ENCODE measurements around the gene RRBP1.
A peak's percentile ranks its signal among the peaks of the same experiment; 100 is the strongest.

The RRBP1 gene

DNA sequence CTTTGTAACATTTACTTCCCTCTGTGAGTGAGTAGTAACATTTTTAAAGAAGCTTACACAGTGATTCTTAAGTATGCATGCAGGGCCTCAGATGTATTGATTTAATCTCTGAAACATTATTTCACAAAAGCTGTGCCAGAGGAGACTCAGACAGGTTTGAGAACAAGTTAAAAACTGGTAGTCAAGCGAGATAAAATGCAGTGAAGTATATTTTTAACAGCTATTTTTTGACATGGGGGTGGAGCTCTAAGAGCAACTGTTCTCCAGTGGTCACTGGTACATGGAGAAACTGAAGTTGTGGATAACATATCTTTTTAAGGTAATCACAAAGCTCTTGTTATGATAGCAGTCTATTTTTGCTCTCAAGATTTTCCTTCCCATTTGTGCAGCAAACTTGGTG lies 91.8 kb downstream of the RRBP1 start:
- no peaks in the 10 kb centered on the region for H3K9me3 Mint-ChIP-seq
- H3K27ac Mint-ChIP-seq = peak overlapping the region; percentile 65 to 76 (median 75)
- TF ChIP-seq, protein P1, sequence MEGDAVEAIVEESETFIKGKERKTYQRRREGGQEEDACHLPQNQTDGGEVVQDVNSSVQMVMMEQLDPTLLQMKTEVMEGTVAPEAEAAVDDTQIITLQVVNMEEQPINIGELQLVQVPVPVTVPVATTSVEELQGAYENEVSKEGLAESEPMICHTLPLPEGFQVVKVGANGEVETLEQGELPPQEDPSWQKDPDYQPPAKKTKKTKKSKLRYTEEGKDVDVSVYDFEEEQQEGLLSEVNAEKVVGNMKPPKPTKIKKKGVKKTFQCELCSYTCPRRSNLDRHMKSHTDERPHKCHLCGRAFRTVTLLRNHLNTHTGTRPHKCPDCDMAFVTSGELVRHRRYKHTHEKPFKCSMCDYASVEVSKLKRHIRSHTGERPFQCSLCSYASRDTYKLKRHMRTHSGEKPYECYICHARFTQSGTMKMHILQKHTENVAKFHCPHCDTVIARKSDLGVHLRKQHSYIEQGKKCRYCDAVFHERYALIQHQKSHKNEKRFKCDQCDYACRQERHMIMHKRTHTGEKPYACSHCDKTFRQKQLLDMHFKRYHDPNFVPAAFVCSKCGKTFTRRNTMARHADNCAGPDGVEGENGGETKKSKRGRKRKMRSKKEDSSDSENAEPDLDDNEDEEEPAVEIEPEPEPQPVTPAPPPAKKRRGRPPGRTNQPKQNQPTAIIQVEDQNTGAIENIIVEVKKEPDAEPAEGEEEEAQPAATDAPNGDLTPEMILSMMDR (IDR thresholded peaks at IDR 0.05; ENCODE audit: unreplicated experiment in 3 of 3) = no peak
- peaks cover 15% of the 10 kb centered on the region for H3K36me3 Mint-ChIP-seq (ENCODE audit: low read depth)
- peaks cover 40% of the 10 kb centered on the region for H3K4me1 Mint-ChIP-seq
- H3K27me3 Mint-ChIP-seq (ENCODE audit: low read depth) = no peaks in the 10 kb centered on the region
- H3K4me3 Mint-ChIP-seq = no peak overlapping the region

DNA sequence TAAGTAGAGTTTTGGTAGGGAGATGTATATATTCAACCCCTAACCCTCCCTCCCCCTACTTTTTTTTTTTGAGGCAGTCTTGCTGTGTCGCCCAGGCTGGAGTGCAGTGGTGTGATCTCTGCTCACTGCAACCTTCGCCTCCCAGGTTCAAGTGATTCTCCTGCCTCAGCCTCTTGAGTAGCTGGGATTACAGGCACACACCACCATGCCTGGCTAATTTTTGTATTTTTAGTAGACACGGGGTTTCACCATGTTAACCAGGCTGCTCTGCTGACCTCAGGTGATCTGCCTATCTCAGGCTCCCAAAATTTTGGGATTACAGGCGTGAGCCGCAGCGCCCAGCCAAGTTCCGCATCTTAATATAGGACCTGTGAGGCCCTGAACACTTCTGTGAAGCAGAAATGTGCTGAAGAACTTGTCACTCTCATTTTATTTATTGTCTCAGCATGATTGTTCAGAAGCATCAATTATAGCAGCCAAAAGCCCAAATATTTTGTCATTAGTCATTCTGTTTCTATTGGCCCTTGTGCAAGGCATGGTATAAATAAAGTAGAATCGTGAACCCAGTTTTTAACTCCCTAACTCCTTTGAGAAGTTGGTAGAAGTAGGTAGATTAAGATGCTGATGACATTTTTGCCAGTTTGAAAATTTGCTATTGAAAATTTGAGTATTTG lies 92.7 kb downstream of the RRBP1 start:
- Mint-ChIP-seq H3K4me1 (peaks cover 38% of the 10 kb centered on the region), H3K27me3 (ENCODE audit: low read depth) (no peaks in the 10 kb centered on the region), H3K4me3 (no peak overlapping the region), H3K36me3 (ENCODE audit: low read depth) (peaks cover 15% of the 10 kb centered on the region), H3K27ac (peak overlapping the region in 1 of 3 experiments; percentile 76), H3K9me3 (no peaks in the 10 kb centered on the region)
- TF ChIP-seq, protein P1 (IDR thresholded peaks at IDR 0.05; ENCODE audit: unreplicated experiment in 3 of 3) = no peak

DNA sequence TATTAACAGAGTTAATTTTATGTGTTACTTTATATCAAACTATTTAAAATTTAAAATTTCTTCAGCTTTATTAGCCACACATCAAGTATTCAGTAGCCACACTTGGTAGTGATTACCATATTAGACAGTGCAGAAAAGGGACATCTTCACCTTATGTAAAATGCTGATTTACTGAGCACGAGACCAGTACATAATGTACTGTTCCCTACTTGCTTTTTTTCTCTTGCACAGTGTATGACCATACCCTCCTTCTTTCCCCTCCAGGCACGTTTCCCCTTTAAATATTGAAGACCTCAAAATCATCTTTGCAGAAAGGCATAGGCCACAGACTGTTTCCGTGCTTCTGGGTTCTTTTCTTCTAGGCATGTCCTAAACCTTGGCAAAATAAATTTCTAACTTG lies 94.2 kb downstream of the RRBP1 start:
- H3K27me3 Mint-ChIP-seq (ENCODE audit: low read depth) = no peaks in the 10 kb centered on the region
- H3K4me3 Mint-ChIP-seq = no peak overlapping the region
- no peaks in the 10 kb centered on the region for H3K9me3 Mint-ChIP-seq
- H3K4me1 Mint-ChIP-seq = peaks cover 30% of the 10 kb centered on the region
- TF ChIP-seq, protein P1 (IDR thresholded peaks at IDR 0.05; ENCODE audit: unreplicated experiment in 3 of 3) = no peak
- H3K36me3 Mint-ChIP-seq (ENCODE audit: low read depth) = peaks cover 7% of the 10 kb centered on the region
- H3K27ac Mint-ChIP-seq = no peak overlapping the region

DNA sequence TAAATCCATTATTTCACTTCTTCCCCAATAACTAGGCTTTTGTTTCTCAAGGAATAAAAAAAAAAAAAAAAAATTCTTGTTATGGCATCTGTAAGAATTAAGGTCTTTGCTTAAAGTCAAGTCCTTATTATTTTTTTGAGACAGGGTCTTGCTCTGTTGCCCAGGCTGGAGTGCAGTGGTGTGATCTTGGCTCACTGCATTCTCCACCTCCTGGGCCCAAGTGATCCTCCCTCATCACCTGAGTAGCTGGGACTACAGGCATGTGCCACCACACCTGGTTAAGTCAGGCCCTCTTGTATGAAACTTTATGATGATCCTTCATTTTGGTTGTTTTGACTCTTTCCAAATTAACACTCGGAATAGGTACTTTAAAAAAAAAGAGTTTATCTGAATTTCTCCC lies 94.9 kb downstream of the RRBP1 start:
- no peaks in the 10 kb centered on the region for H3K27me3 Mint-ChIP-seq (ENCODE audit: low read depth)
- TF ChIP-seq, protein P1 (IDR thresholded peaks at IDR 0.05; ENCODE audit: unreplicated experiment in 3 of 3) = no peak
- no peaks in the 10 kb centered on the region for H3K9me3 Mint-ChIP-seq
- H3K4me3 Mint-ChIP-seq = no peak overlapping the region
- peaks cover 30% of the 10 kb centered on the region for H3K4me1 Mint-ChIP-seq
- H3K27ac Mint-ChIP-seq = no peak overlapping the region
- peaks cover 4% of the 10 kb centered on the region for H3K36me3 Mint-ChIP-seq (ENCODE audit: low read depth)

DNA sequence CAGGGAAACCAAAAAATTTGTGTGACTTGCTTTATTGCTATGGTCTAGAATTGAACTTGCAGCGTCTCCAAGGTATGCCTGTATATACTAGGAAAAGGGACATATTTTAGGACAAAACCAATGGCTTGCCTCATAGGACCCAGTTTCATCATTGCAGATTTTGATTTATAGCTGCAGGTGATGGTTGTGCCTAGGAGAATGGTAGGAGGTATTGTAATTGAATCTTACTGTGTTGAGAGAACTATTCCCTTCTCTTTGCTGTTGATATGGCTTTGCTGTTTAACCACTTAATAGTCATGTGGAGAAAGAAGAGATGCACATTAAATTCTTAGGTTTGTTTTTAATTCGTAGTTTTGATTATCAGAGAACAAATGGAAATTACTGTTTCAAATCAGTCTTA lies 95.8 kb downstream of the RRBP1 start:
- Mint-ChIP-seq H3K4me1 (peaks cover 30% of the 10 kb centered on the region), H3K4me3 (no peak overlapping the region), H3K36me3 (ENCODE audit: low read depth) (no peaks in the 10 kb centered on the region), H3K27me3 (ENCODE audit: low read depth) (no peaks in the 10 kb centered on the region), H3K9me3 (no peaks in the 10 kb centered on the region), H3K27ac (no peak overlapping the region)
- TF ChIP-seq, protein P1 (IDR thresholded peaks at IDR 0.05; ENCODE audit: unreplicated experiment in 3 of 3) = no peak

DNA sequence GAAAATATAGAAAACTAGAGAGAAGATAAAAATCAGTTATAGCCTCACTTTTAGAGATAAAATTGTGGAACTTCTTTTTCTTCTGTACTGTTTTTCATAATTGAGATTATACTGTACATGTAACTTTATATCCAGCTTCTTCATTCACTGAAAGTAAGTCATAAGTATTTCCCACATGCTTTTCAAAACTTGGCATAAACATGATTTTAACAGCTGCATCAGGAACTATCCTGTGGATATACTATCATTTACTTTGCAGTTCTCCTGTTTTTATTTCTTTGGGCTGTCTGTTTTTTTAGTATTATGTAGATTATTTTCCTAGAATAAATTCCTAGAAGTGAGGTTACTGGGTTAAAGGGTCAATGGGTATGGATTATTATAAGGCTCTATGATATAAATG lies 97.4 kb downstream of the RRBP1 start:
- TF ChIP-seq, protein P1 (IDR thresholded peaks at IDR 0.05; ENCODE audit: unreplicated experiment in 3 of 3) = no peak
- Mint-ChIP-seq H3K36me3 (ENCODE audit: low read depth) (no peaks in the 10 kb centered on the region), H3K27me3 (ENCODE audit: low read depth) (no peaks in the 10 kb centered on the region), H3K27ac (peak overlapping the region in 2 of 3 experiments; percentile 2), H3K4me1 (peaks cover 23% of the 10 kb centered on the region), H3K4me3 (no peak overlapping the region), H3K9me3 (no peaks in the 10 kb centered on the region)
